H9 (cell line): ENCODE measurements around the gene NDUFS6. TPM values are rescaled to one million over a fixed set of nuclear protein-coding genes. Genes with fewer than 3 reads are reported as not detected.

Experiments used
- DNase-seq: peaks from one replicate; pipeline ENCODE4 v3.0.0-alpha.2; 2017
- H2AFZ ChIP-seq: one replicate; pipeline ENCODE4 v1.6.1; 2013; ENCODE audit warnings: mild to moderate bottlenecking, low read length, control low read depth, moderate library complexity
- H2AK5ac ChIP-seq: 2 replicates; pipeline ENCODE4 v1.6.1; 2013; ENCODE audit warnings: low read length, control low read depth, mixed read lengths; ENCODE audit not compliant: insufficient read length
- H2BK120ac ChIP-seq: one replicate; pipeline ENCODE4 v1.6.1; 2013; ENCODE audit warnings: low read depth, mild to moderate bottlenecking, low read length, control low read depth, inconsistent platforms; ENCODE audit not compliant: poor library complexity, severe bottlenecking
- H2BK12ac ChIP-seq: 2 replicates; pipeline ENCODE4 v1.6.1; 2013; ENCODE audit warnings: low read length, control low read depth, mixed read lengths, low read depth; ENCODE audit not compliant: insufficient read length
- H2BK15ac ChIP-seq: 2 replicates; pipeline ENCODE4 v1.6.1; 2013; ENCODE audit warnings: low read depth, low read length, control low read depth
- H2BK20ac ChIP-seq: one replicate; pipeline ENCODE4 v1.6.1; 2013; ENCODE audit warnings: low read depth, mild to moderate bottlenecking, low read length, control low read depth, inconsistent platforms; ENCODE audit not compliant: poor library complexity, severe bottlenecking
- H2BK5ac ChIP-seq: 2 replicates; pipeline ENCODE4 v1.6.1; 2013; ENCODE audit warnings: low read length, control low read depth, mixed read lengths; ENCODE audit not compliant: insufficient read length
- H3K14ac ChIP-seq: 2 replicates; pipeline ENCODE4 v1.6.1; 2013; ENCODE audit warnings: low read length, control low read depth; ENCODE audit not compliant: insufficient read depth
- H3K18ac ChIP-seq: 2 replicates; pipeline ENCODE4 v1.6.1; 2013; ENCODE audit warnings: low read depth, mild to moderate bottlenecking, mixed read lengths, low read length, control low read depth; ENCODE audit not compliant: insufficient read length
- H3K23ac ChIP-seq: 2 replicates; pipeline ENCODE4 v1.6.1; 2013; ENCODE audit warnings: low read length, control low read depth, mixed read lengths, low read depth; ENCODE audit not compliant: insufficient read length
- H3K23me2 ChIP-seq: 2 replicates; pipeline ENCODE4 v1.6.1; 2013; ENCODE audit warnings: low read depth, mild to moderate bottlenecking, mixed read lengths, low read length, control low read depth; ENCODE audit not compliant: insufficient read length, poor library complexity, severe bottlenecking
- H3K27ac ChIP-seq: 2 replicates; pipeline ENCODE4 v1.5.1; 2013; ENCODE audit warnings: low read length, control low read depth, mixed read lengths, low read depth; ENCODE audit not compliant: insufficient read length
- H3K27me3 ChIP-seq: 2 replicates; pipeline ENCODE4 v1.6.1; 2013; ENCODE audit warnings: low read length, control low read depth, inconsistent platforms; ENCODE audit not compliant: insufficient read depth
- H3K4ac ChIP-seq: 2 replicates; pipeline ENCODE4 v1.6.1; 2013; ENCODE audit warnings: low read depth, mild to moderate bottlenecking, control low read depth, inconsistent platforms, low read length, moderate library complexity
- H3K4me1 ChIP-seq: 2 replicates; pipeline ENCODE4 v1.6.1; 2013; ENCODE audit warnings: low read length, control low read depth, inconsistent platforms; ENCODE audit not compliant: insufficient read depth
- H3K4me2 ChIP-seq: 2 replicates; pipeline ENCODE4 v1.6.1; 2013; ENCODE audit warnings: low read length, control low read depth, mixed read lengths; ENCODE audit not compliant: insufficient read length, insufficient read depth
- H3K56ac ChIP-seq: 2 replicates; pipeline ENCODE4 v1.6.1; 2013; ENCODE audit warnings: low read depth, mild to moderate bottlenecking, mixed read lengths, low read length, control low read depth; ENCODE audit not compliant: insufficient read length
- H3K79me1 ChIP-seq: 2 replicates; pipeline ENCODE4 v1.6.1; 2013; ENCODE audit warnings: low read depth, mild to moderate bottlenecking, moderate library complexity, low read length, control low read depth, inconsistent platforms; ENCODE audit not compliant: insufficient read depth, poor library complexity, severe bottlenecking
- H3K79me2 ChIP-seq: 2 replicates; pipeline ENCODE4 v1.6.1; 2013; ENCODE audit warnings: low read length, control low read depth, inconsistent platforms; ENCODE audit not compliant: insufficient read depth
- H3K9ac ChIP-seq: 2 replicates; pipeline ENCODE4 v1.6.1; 2013; ENCODE audit warnings: low read length, control low read depth, mixed read lengths; ENCODE audit not compliant: insufficient read length; ENCODE audit errors: extremely low read depth
- H3K9me3 ChIP-seq: one replicate; pipeline ENCODE4 v1.6.1; 2013; ENCODE audit warnings: low read depth, low read length, inconsistent platforms; ENCODE audit not compliant: control insufficient read depth
- H3T11ph ChIP-seq: one replicate; pipeline ENCODE4 v1.6.1; 2013; ENCODE audit warnings: mild to moderate bottlenecking, low read length, control low read depth, inconsistent platforms
- H4K20me1 ChIP-seq: one replicate; pipeline ENCODE4 v1.6.1; 2013; ENCODE audit not compliant: control insufficient read depth, insufficient read length, insufficient read depth
- H4K5ac ChIP-seq: 2 replicates; pipeline ENCODE4 v1.6.1; 2013; ENCODE audit warnings: low read depth, mild to moderate bottlenecking, mixed read lengths, low read length, control low read depth; ENCODE audit not compliant: insufficient read length
- H4K8ac ChIP-seq: replicated peaks from 2 replicates; pipeline ENCODE4 v1.6.1; 2013; ENCODE audit warnings: low read length, control low read depth, mixed read lengths, low read depth; ENCODE audit not compliant: insufficient read length
- H4K91ac ChIP-seq: 2 replicates; pipeline ENCODE4 v1.6.1; 2013; ENCODE audit warnings: low read depth, mild to moderate bottlenecking, moderate library complexity, mixed read lengths, low read length, control low read depth; ENCODE audit not compliant: insufficient read length
- H3K27ac Mint-ChIP-seq, 3 experiments: 2 replicates in 2 of 3; 3 replicates in 1 of 3; pipeline ENCODE4 v1.8.0; 2020 to 2021; ENCODE audit warnings: mixed read lengths in 3 of 3, mild to moderate bottlenecking in 1 of 3, moderate library complexity in 1 of 3
- H3K27me3 Mint-ChIP-seq: 2 replicates; pipeline ENCODE4 v1.8.0; 2021; ENCODE audit warnings: low read depth, mild to moderate bottlenecking, moderate library complexity, mixed read lengths
- H3K36me3 Mint-ChIP-seq, 3 experiments: 2 replicates in 2 of 3; 3 replicates in 1 of 3; pipeline ENCODE4 v1.8.0; 2020 to 2021; ENCODE audit warnings: low read depth in 3 of 3, mixed read lengths in 3 of 3; ENCODE audit not compliant: insufficient read depth in 1 of 3
- H3K4me1 Mint-ChIP-seq, 2 experiments: 2 replicates each; pipeline ENCODE4 v1.8.0; 2020; ENCODE audit warnings: mixed read lengths in 2 of 2
- H3K4me3 Mint-ChIP-seq, 2 experiments: 2 replicates in 1 of 2; 3 replicates in 1 of 2; pipeline ENCODE4 v1.8.0; 2020 to 2021; ENCODE audit warnings: mild to moderate bottlenecking in 2 of 2, mixed read lengths in 2 of 2, moderate library complexity in 1 of 2
- H3K9me3 Mint-ChIP-seq, 2 experiments: 2 replicates in 1 of 2; 3 replicates in 1 of 2; pipeline ENCODE4 v1.8.0; 2020; ENCODE audit warnings: mild to moderate bottlenecking in 2 of 2, mixed read lengths in 2 of 2, moderate library complexity in 1 of 2
- WGBS: extraction: QIAGEN DNeasy Blood & Tissue Kit; methylation state at CpG from one replicate; pipeline ENCODE4 v1.1.7; 2013; ENCODE audit warnings: missing lambda C conversion rate, low lambda C conversion rate, mixed read lengths; ENCODE audit not compliant: insufficient read length; ENCODE audit errors: extremely low coverage; 5-methylcytosine and 5-hydroxymethylcytosine counted together
- total RNA-seq: library from RNA; stranded (reverse); gene quantifications from 2 replicates; pipeline ENCODE4 v1.2.1, GENCODE V29; 2021
- TF ChIP-seq, protein P1 (sequence below): fragments of 200-600 bp; sonication (generic); conservative IDR thresholded peaks from 3 replicates; pipeline ENCODE4 v1.8.0; 2021; ENCODE audit warnings: antibody characterized with exemption, mild to moderate bottlenecking

Gene NDUFS6
- total RNA-seq, 1 experiment from 2014 or later, result 62.5 TPM

DNA sequence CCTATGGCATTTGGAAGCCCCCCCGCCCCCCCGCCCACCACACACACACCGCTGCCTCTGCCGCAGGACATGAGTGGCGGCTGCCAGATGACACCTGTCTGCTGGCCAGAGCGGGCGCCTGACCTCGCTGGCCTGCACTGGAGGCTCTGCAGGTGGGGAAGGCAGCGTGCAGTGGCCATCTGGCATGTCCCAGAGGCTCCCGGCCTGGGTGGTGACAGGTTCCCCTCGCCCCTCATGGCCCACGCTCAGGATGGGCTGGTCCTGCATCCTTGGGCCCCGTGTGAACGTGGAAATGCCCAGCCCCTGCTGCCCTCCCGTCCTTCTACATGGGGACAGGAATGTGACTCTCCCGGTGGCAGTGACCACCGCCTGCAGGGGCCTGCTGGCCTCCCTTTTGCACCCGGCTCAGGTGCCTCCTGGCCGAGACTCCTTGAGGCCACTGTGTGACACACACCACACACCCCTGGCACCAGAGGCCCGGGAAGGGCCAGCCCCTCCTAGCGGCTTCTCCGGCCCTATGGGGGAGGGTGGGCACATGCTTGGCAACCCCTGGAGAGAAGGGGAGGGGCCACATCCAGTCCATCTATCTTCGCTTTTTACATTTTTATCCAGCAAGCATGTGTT, 51.2 kb downstream of the NDUFS6 start:
- Mint-ChIP-seq H3K4me3 (no peak overlapping the region), H3K36me3 (no peaks in the 10 kb centered on the region; a peak in 1 of 7 replicates), H3K9me3 (no peaks in the 10 kb centered on the region), H3K4me1 (peaks cover 13 to 21% of the 10 kb centered on the region in 2 experiments), H3K27me3 (peaks cover 72% of the 10 kb centered on the region), H3K27ac (no peak overlapping the region)
- TF ChIP-seq, protein P1, sequence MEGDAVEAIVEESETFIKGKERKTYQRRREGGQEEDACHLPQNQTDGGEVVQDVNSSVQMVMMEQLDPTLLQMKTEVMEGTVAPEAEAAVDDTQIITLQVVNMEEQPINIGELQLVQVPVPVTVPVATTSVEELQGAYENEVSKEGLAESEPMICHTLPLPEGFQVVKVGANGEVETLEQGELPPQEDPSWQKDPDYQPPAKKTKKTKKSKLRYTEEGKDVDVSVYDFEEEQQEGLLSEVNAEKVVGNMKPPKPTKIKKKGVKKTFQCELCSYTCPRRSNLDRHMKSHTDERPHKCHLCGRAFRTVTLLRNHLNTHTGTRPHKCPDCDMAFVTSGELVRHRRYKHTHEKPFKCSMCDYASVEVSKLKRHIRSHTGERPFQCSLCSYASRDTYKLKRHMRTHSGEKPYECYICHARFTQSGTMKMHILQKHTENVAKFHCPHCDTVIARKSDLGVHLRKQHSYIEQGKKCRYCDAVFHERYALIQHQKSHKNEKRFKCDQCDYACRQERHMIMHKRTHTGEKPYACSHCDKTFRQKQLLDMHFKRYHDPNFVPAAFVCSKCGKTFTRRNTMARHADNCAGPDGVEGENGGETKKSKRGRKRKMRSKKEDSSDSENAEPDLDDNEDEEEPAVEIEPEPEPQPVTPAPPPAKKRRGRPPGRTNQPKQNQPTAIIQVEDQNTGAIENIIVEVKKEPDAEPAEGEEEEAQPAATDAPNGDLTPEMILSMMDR, result no peak
- no peak overlapping the region for H3K14ac ChIP-seq
- H3K9me3 ChIP-seq, result no peaks in the 10 kb centered on the region
- H3K79me2 ChIP-seq, result no peaks in the 10 kb centered on the region
- no peak overlapping the region for H3K56ac ChIP-seq
- H3K27ac ChIP-seq, result no peak overlapping the region
- H2BK120ac ChIP-seq, result no peak overlapping the region
- DNase-seq, result no peak
- no peak overlapping the region for H2BK15ac ChIP-seq
- no peaks in the 10 kb centered on the region for H4K20me1 ChIP-seq
- peaks cover 38% of the 10 kb centered on the region; the same call in 1 of the 2 replicates for H3K27me3 ChIP-seq
- H4K8ac ChIP-seq, result no peak overlapping the region
- H3K4me2 ChIP-seq, result no peak overlapping the region
- no peaks in the 10 kb centered on the region for H3K79me1 ChIP-seq
- H2BK20ac ChIP-seq, result no peak overlapping the region
- no peak overlapping the region for H3K9ac ChIP-seq
- no peak overlapping the region for H2BK12ac ChIP-seq
- peaks cover 8% of the 10 kb centered on the region for H3K23me2 ChIP-seq
- H4K5ac ChIP-seq, result no peak overlapping the region
- H2BK5ac ChIP-seq, result no peak overlapping the region
- H4K91ac ChIP-seq, result no peak overlapping the region
- H3K4me1 ChIP-seq, result peaks cover 3% of the 10 kb centered on the region; the same call in 1 of the 2 replicates
- H2AK5ac ChIP-seq, result no peak overlapping the region
- no peak overlapping the region for H3K4ac ChIP-seq
- no peak overlapping the region for H3K18ac ChIP-seq
- no peak overlapping the region for H3K23ac ChIP-seq
- no peak overlapping the region for H3T11ph ChIP-seq
- no CpG with 5 or more reads among the region's 23 CpGs for WGBS
- no peak overlapping the region for H2AFZ ChIP-seq
